ENCODE data around the gene UGT1A9. TPM values are rescaled to one million over a fixed set of nuclear protein-coding genes. Genes with fewer than 3 reads are reported as not detected.

The UGT1A9 gene
- total RNA-seq, 4 donors from 2014 or later = not detected

- ATAC-seq = no peak
- no peak overlapping the region for H3K27ac ChIP-seq
- no peaks in the 10 kb centered on the region for H3K36me3 ChIP-seq
- peaks cover 0 to 7% (median 0%) of the 10 kb centered on the region in 3 donors for H3K9me3 ChIP-seq
- no peak overlapping the region for H3K4me3 ChIP-seq
- TF ChIP-seq EP300 (IDR thresholded peaks at IDR 0.05) (no peak), POLR2AphosphoS5 (IDR thresholded peaks at IDR 0.05) (no peak), POLR2A (IDR thresholded peaks at IDR 0.05) (no peak), CTCF (IDR thresholded peaks at IDR 0.05) (no peak)
- 18 to 60% methylated on average over 1 to 2 of the region's 18 CpGs for WGBS, 2 donors (ENCODE audit: low coverage in 1 of 2)
- peaks cover 6% of the 10 kb centered on the region for H3K27me3 ChIP-seq
- no peaks in the 10 kb centered on the region for H3K4me1 ChIP-seq
Measured at GRCh38 chr2:233819884-233820773, 148.4 kb downstream of the UGT1A9 start.

GRCh38 chr2:233820774-233821105 lies 149.0 kb downstream of the UGT1A9 start:
- Histone ChIP-seq H3K4me3 (no peak overlapping the region), H3K27me3 (peaks cover 6% of the 10 kb centered on the region), H3K36me3 (no peaks in the 10 kb centered on the region), H3K9me3 (peaks cover 0 to 7% (median 0%) of the 10 kb centered on the region in 3 donors), H3K27ac (no peak overlapping the region), H3K4me1 (no peaks in the 10 kb centered on the region)
- TF ChIP-seq CTCF (IDR thresholded peaks at IDR 0.05) (no peak), POLR2A (IDR thresholded peaks at IDR 0.05) (no peak), EP300 (IDR thresholded peaks at IDR 0.05) (no peak), POLR2AphosphoS5 (IDR thresholded peaks at IDR 0.05) (no peak)
- no peak for ATAC-seq
- 75 to 78% methylated on average over 5 of the region's 6 CpGs for WGBS, 2 donors (ENCODE audit: low coverage in 1 of 2)

GRCh38 chr2:233821196-233821595 lies 149.5 kb downstream of the UGT1A9 start:
- Histone ChIP-seq H3K9me3 (peaks cover 0 to 10% (median 0%) of the 10 kb centered on the region in 3 donors), H3K4me3 (no peak overlapping the region), H3K27me3 (peaks cover 6% of the 10 kb centered on the region), H3K27ac (no peak overlapping the region), H3K36me3 (no peaks in the 10 kb centered on the region), H3K4me1 (no peaks in the 10 kb centered on the region)
- WGBS, 2 donors (ENCODE audit: low coverage in 1 of 2) = 80 to 85% methylated on average over 2 to 3 of the region's 3 CpGs
- TF ChIP-seq POLR2A (IDR thresholded peaks at IDR 0.05) (no peak), POLR2AphosphoS5 (IDR thresholded peaks at IDR 0.05) (no peak), EP300 (IDR thresholded peaks at IDR 0.05) (no peak), CTCF (IDR thresholded peaks at IDR 0.05) (no peak)
- no peak for ATAC-seq

- H3K9me3 ChIP-seq = peaks cover 0 to 7% (median 0%) of the 10 kb centered on the region in 3 donors
- TF ChIP-seq EP300 (IDR thresholded peaks at IDR 0.05) (no peak), POLR2A (IDR thresholded peaks at IDR 0.05) (no peak), CTCF (IDR thresholded peaks at IDR 0.05) (no peak), POLR2AphosphoS5 (IDR thresholded peaks at IDR 0.05) (no peak)
- H3K4me3 ChIP-seq = no peak overlapping the region
- H3K4me1 ChIP-seq = no peaks in the 10 kb centered on the region
- no peak for ATAC-seq
- 93% methylated on average over 3 of the region's 8 CpGs; no CpG with 5 or more reads in 1 of the 2 donors for WGBS, 2 donors (ENCODE audit: low coverage in 1 of 2)
- H3K27me3 ChIP-seq = peaks cover 6% of the 10 kb centered on the region
- no peak overlapping the region for H3K27ac ChIP-seq
- no peaks in the 10 kb centered on the region for H3K36me3 ChIP-seq
Measured at GRCh38 chr2:233821709-233822100, 150.0 kb downstream of the UGT1A9 start.

Measured in gastroesophageal sphincter (tissue), 4 donors.